Upper lobe of left lung (tissue), 4 donors: ENCODE results near the gene ADAMTS17.

Experiments used
- POLR2A ChIP-seq, 4 donors: fragments of 450-650 bp; IDR thresholded peaks; one replicate each; pipeline ENCODE4 v1.5.1; 2016 to 2017; ENCODE audit warnings: antibody characterized with exemption in 4 of 4, mild to moderate bottlenecking in 2 of 4
- TF ChIP-seq, protein P1 (sequence below), 6 experiments: fragments of 450-650 bp in 4 of 6; fragments of 200-600 bp in 2 of 6; sonication (generic) in 2 of 6; IDR thresholded peaks; one replicate each; pipeline ENCODE4 v1.5.1; 2016 to 2019; ENCODE audit warnings: antibody characterized with exemption in 6 of 6

DNA sequence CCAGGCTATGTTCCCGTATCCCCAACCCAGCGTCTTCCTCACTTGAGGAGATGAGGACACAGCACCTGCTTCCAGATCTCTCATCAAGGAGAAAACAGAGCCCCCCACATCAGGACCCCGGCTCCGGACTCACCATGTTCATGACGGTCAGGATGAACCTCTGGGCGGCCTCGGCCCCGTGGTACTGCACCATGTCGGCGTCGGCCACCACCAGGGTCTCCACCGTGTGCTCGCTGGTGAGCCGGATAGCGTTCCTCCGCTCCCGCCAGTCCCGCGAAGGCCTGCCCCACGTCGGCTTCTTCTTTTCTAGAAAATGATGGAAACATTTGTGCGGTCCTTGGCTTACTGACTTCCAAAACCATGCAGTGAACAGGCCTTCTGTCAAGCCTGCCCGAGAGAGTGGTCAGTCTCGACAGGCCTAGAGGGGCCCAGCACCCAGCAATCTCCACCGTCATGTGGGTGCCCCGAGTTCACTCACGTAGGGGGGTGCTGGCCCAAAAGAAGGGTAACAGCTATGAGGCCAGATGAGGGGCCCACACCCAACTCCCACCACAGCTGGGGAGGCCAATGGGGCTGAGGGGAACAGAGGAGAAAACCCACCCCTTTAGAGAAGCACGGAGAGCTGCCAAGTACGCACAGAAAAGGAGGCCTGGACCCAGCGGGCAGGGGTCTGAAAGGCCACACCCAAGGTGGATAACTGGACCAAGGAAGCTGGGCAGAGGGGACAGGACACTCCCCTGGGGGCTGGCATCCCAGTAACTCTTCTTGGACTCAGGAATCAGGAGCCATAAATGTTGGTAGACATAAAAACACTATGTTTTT, 60.5 kb downstream of the ADAMTS17 start:
- TF ChIP-seq, protein P1, sequence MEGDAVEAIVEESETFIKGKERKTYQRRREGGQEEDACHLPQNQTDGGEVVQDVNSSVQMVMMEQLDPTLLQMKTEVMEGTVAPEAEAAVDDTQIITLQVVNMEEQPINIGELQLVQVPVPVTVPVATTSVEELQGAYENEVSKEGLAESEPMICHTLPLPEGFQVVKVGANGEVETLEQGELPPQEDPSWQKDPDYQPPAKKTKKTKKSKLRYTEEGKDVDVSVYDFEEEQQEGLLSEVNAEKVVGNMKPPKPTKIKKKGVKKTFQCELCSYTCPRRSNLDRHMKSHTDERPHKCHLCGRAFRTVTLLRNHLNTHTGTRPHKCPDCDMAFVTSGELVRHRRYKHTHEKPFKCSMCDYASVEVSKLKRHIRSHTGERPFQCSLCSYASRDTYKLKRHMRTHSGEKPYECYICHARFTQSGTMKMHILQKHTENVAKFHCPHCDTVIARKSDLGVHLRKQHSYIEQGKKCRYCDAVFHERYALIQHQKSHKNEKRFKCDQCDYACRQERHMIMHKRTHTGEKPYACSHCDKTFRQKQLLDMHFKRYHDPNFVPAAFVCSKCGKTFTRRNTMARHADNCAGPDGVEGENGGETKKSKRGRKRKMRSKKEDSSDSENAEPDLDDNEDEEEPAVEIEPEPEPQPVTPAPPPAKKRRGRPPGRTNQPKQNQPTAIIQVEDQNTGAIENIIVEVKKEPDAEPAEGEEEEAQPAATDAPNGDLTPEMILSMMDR (IDR thresholded peaks at IDR 0.05) = no peak
- no peak for TF ChIP-seq POLR2A (IDR thresholded peaks at IDR 0.05)
